Esophagus mucosa (tissue), 1 donor: ENCODE data around the gene RBM4. TPM values are rescaled to one million over a fixed set of nuclear protein-coding genes. Genes with fewer than 3 reads are reported as not detected.
"Not testable (repeated sequence)": the region's sequence is repeated elsewhere in the genome, so short reads cannot be mapped to it uniquely, and the experiment has no call there.

Experiments
- ATAC-seq: fragments of 200-7000 bp; cut with Tn5 transposase; one replicate; pipeline ENCODE4 v1.9.1; 2020
- total RNA-seq: library from RNA; stranded (reverse); gene quantifications from one replicate; pipeline ENCODE4 v1.2.4, GENCODE V29; 2023
- donor health status: DM: yes; HTN: yes; CAD: no.

The RBM4 gene
- total RNA-seq, 1 donor from 2014 or later: 84.7 TPM

DNA sequence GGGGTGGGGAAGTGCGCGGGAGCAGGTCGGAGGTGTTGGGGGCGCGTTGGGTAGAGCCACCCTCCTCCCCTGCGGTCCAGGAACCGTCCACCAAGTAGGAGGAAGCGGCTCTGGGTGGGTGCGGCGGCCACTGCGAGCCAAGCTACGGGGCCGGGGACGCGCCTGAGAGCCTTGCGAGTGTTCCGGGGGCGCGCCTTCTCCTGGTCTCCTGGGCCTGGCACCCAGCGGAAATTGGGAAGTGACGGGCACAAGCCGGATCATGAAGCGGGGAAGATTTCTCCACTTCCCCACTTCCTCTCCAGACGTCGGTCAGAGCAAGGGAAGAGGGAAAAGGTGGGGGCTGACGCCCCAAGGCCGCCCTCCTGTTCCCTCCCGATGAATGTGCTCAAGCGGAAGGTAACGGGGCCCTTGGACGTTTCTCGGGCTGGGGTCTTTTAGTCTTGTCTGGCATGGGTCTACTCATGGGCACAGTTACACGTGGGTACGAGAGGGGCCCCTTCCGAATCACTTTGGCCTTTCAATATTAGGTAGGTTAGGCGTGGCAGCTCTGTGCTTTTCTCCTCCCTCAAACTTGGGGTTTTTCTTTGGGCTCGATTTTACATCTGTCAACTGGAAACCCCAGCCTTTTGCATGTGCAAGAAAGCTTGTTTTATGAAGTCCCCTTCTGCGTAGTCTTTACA is 21.2 kb upstream of the RBM4 start:
- ATAC-seq: no peak

- peak; percentile 47 for ATAC-seq
These were observed 19.4 kb upstream of the RBM4 start for GRCh38 chr11:66619080-66619554.

- no peak for ATAC-seq
These were observed 14.1 kb upstream of the RBM4 start for GRCh38 chr11:66624450-66624849.

- ATAC-seq: peak; percentile 10
These were observed 13.3 kb upstream of the RBM4 start for GRCh38 chr11:66625041-66625751.

DNA sequence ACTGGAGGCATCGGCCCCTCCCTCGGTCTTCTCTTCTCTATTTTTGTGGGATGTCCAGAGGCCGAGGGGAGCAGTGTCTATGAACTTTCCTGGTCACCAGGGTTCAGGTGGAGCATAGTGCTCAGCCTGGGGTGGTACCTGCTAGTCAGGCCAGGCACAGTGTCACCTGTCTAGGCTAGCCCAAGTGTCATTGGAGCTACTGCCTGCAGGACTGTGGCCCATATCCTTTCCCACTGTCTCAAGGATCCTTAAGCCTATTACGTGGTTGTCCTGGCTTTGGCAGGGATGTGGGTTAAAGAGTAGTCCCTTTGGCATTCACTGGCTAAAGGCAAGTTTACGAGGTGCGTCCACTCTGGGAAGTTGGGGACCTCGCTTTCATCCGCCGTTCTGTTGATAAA is 12.8 kb upstream of the RBM4 start:
- ATAC-seq: peak; percentile 9

- ATAC-seq: no peak
These were observed 12.1 kb upstream of the RBM4 start for GRCh38 chr11:66626382-66626781.

- no peak for ATAC-seq
These were observed 11.6 kb upstream of the RBM4 start for GRCh38 chr11:66626926-66627325.

DNA sequence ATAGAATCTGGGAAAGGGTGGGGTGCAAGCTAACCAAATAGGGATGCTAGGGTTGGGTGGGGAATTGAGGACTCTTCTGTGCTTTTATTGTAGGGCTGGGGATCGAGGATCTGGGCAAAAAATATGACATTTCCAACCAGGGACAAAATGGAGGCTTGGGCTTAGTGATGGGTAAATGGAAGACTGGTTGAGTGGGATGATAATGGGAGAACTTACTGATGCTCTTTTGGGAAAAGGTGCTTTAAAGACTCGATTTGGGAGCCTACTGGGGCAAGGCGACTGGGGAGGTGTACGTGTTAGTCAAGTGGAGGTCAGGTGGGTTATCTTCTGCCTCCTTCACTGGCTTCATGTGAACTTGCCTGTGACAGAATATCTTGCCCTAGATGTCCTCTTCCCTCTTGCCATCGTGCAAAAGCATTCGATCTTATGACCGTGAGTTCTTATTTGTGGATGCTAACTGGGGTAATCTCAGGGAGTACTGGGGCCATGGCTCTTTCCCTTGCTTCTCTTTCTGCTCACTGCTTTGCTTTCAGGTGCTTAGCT is 10.4 kb upstream of the RBM4 start:
- no peak for ATAC-seq

GRCh38 chr11:66629356-66629755 is 9.1 kb upstream of the RBM4 start:
- ATAC-seq: no peak

- ATAC-seq: no peak
These were observed 6.6 kb upstream of the RBM4 start for GRCh38 chr11:66631883-66632282.

GRCh38 chr11:66632952-66633351 is 5.6 kb upstream of the RBM4 start:
- ATAC-seq: no peak

DNA sequence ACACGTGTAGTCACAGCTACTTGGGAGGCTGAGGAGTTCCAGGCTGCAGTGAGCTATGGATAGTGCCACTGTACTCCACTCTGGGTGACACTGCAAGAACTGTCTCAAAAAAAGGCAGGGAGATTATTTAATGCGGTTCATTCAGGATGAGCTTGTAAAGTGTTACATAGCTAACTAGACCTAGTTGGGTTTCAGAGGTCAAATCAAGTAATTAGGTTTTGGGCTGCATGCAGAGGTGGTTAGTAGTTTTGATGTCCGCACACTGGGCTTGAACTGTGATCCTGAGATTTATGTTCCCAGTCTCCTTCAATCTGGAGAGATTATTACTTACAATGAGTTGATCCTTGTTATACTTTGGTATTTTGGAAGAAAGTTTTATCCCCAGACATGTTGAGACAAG is 2.1 kb upstream of the RBM4 start:
- ATAC-seq: no peak

DNA sequence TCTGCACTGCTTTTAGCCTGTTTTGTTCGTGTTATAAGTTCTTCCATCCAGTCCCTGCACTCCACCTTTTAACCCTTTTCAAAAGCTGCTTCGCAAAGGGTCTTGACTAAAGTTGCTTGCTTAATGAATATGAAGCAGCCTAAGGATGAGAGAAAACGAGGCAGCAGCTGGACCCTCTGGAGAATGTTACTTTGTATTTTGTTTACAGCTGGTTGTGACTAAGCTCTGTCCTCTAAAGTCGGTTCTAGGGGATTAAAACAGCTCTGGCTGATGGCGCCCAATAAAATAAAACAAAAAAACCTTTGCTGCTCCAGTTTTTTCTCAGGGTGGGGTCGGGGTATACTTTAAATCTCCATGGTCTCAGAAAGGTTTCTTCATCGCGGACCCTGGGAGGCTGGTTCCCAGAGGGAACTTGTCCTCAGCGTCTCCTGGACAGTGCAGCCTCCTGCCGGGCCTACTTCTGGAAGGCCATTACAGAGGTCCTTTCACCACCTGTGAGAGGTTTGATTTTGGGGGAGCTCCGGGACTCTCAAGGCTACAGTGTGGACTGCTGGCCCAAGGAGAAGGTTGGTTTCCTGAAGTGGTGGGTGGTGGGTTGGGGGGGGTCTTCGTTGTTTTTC is 836 bp upstream of the RBM4 start:
- ATAC-seq: no peak

GRCh38 chr11:66639066-66639813 is 737 bp downstream of the RBM4 start:
- no peak for ATAC-seq

- ATAC-seq: not testable (repeated sequence)
These were observed 1.4 kb downstream of the RBM4 start for GRCh38 chr11:66639814-66640340.

- no peak for ATAC-seq
These were observed 3.3 kb downstream of the RBM4 start for GRCh38 chr11:66641834-66642233.

DNA sequence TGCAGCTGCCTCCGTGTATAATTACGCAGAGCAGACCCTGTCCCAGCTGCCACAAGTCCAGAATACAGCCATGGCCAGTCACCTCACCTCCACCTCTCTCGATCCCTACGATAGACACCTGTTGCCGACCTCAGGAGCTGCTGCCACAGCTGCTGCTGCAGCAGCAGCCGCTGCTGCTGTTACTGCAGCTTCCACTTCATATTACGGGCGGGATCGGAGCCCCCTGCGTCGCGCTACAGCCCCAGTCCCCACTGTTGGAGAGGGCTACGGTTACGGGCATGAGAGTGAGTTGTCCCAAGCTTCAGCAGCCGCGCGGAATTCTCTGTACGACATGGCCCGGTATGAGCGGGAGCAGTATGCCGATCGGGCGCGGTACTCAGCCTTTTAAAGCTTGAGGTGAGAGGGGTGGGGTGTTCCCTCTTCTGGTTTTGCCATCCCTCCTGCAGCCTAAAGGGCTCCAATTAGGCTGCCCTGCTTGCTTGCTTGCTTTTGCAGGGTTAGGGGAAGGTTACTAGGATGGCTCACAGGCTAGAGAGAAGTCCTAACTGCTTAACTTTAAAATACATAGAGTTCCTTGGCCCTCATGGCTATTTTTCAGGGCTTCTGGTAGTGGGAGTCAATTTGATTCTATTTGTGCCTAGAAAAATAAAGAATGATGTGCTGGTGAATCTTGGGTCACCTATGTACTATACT is 5.4 kb downstream of the RBM4 start:
- ATAC-seq: no peak

DNA sequence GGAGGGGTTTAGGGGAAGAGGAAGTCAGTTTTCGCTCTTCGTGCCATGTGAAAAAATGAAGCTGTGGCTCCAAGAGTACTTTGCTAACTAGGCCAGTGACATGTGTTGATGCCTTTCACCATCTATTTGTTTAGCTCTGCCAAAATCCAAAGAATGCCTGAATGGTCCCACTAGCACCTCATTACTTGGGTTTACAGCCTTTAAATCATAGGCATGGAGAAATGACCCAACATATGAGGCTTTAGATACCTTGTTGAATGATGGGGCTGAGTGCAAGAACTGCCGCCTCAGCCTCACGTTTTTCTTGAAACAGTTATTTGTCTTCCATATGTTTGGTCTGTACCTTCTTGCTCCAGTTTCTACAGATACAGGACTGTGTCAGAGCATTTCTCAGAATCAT is 8.3 kb downstream of the RBM4 start:
- ATAC-seq: no peak

DNA sequence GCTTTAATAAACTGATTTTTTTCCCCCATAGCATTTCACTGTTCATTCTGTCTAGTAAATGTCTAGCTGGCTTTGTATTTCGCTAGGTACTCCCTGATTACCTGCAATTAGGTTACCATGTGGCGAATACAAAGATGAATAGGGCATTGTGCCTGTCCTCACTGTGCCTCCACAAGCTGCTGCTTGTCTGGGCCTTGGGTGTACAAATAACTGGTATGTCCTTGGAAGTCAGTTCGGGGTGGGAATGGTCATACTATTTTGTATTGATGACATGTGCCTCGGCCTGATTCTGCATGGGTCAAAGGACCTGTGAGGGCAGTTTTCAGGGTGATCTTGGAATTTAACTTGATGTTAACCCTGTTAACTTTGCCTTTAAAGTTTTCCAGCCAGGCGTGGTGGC is 11.4 kb downstream of the RBM4 start:
- no peak for ATAC-seq

- peak; percentile 11 for ATAC-seq
These were observed 12.5 kb downstream of the RBM4 start for GRCh38 chr11:66651016-66651415.

DNA sequence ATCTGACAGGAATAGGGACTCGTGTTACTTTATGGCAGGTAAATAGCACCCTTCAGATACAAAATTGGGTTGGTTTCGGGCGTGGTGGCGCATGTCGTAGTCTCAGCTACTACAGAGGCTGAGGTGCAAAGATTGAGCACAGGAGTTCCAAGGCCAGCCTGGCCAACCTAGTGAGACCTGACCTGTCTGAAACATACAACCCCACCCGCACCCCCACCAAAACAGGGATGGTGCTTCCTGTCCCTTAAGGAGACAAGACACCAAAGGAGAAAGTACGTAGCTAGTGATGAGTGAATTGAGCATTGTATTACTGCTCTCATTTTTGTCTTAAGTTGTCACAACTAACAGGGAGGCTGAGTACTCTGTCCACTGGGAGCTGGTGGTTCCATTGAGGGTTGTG is 14.1 kb downstream of the RBM4 start:
- ATAC-seq: peak; percentile 29

- ATAC-seq: peak; percentile 12
These were observed 14.6 kb downstream of the RBM4 start for GRCh38 chr11:66653123-66653522.
